Natural killer cell (primary cell): ENCODE results near the gene SPAST. TPM values are rescaled to one million over a fixed set of nuclear protein-coding genes. Genes with fewer than 3 reads are reported as not detected.

Source experiments
- ATAC-seq, 3 donors: fragments of 150-1000 bp in 2 of 3; fragments of 200-7000 bp in 1 of 3; cut with Tn5 transposase; 1 replicate in 1 of 3; 2 replicates in 2 of 3; pipeline ENCODE4 v1.10.0; 2021; ENCODE audit warnings: mild to moderate bottlenecking in 2 of 3, moderate library complexity in 2 of 3
- DNase-seq, 2 donors: peaks; one replicate each; pipeline versions ENCODE4 v3.0.0 to v3.0.0-alpha.2; 2013 to 2021; ENCODE audit warnings: mixed read lengths in 1 of 2
- H3K27ac ChIP-seq: one replicate; pipeline ENCODE4 v1.5.1; 2013; ENCODE audit warnings: mild to moderate bottlenecking, low read length
- H3K27me3 ChIP-seq: one replicate; pipeline ENCODE4 v1.6.1; 2013; ENCODE audit warnings: low read length; ENCODE audit not compliant: control insufficient read depth, insufficient read depth
- H3K36me3 ChIP-seq: one replicate; pipeline ENCODE4 v1.6.1; 2013; ENCODE audit warnings: low read length; ENCODE audit not compliant: control insufficient read depth, insufficient read depth
- H3K4me1 ChIP-seq: one replicate; pipeline ENCODE4 v1.6.1; 2013; ENCODE audit warnings: low read length; ENCODE audit not compliant: control insufficient read depth, insufficient read depth
- H3K4me3 ChIP-seq: one replicate; pipeline ENCODE4 v1.5.1; 2013; ENCODE audit warnings: low read length
- H3K9me3 ChIP-seq: one replicate; pipeline ENCODE4 v1.6.1; 2013; ENCODE audit warnings: low read length; ENCODE audit not compliant: control insufficient read depth, insufficient read depth
- H3K27ac Mint-ChIP-seq, 2 donors: one replicate each; pipeline ENCODE4 v1.8.0; 2022; ENCODE audit warnings: mild to moderate bottlenecking in 2 of 2, mixed read lengths in 2 of 2, moderate library complexity in 1 of 2
- H3K27me3 Mint-ChIP-seq, 2 donors: one replicate each; pipeline ENCODE4 v1.8.0; 2022; ENCODE audit warnings: low read depth in 2 of 2, mixed read lengths in 2 of 2
- H3K36me3 Mint-ChIP-seq: one replicate; pipeline ENCODE4 v1.8.0; 2022; ENCODE audit warnings: mixed read lengths
- H3K4me1 Mint-ChIP-seq, 2 donors: one replicate each; pipeline ENCODE4 v1.8.0; 2022; ENCODE audit warnings: mixed read lengths in 2 of 2
- H3K4me3 Mint-ChIP-seq: one replicate; pipeline ENCODE4 v1.8.0; 2022; ENCODE audit warnings: mild to moderate bottlenecking, moderate library complexity, mixed read lengths
- H3K9me3 Mint-ChIP-seq, 2 donors: one replicate each; pipeline ENCODE4 v1.8.0; 2022; ENCODE audit warnings: mixed read lengths in 2 of 2
- CTCF ChIP-seq: fragments of 200-600 bp; IDR thresholded peaks from one replicate; pipeline ENCODE4 v1.8.0; 2022; ENCODE audit warnings: antibody characterized with exemption
- WGBS: methylation state at CpG from one replicate; pipeline ENCODE4 v1.1.7; 2013; ENCODE audit warnings: missing lambda C conversion rate; ENCODE audit not compliant: insufficient coverage; 5-methylcytosine and 5-hydroxymethylcytosine counted together
- intact Hi-C: fragments of 100-400 bp; cut with micrococcal nuclease; formaldehyde crosslinking; loops from one replicate; pipeline ENCODE4 v1.14.2; 2022
- total RNA-seq, 4 donors: library from RNA; stranded (reverse); fragments of 120-200 nt in 1 of 4; gene quantifications; one replicate each; pipeline versions ENCODE4 v1.2.3 to v1.2.4, GENCODE V29; 2013 to 2022

The SPAST gene
- total RNA-seq, 3 donors from 2014 or later (not counting 1 experiment from before 2014, with no cell fraction given): 16.8 to 27.5 (median 22.5) TPM

GRCh38 chr2:32166115-32166574 lies 102.8 kb downstream of the SPAST start:
- ATAC-seq: peak in 2 of 3 donors; percentile 23 to 29
- TF ChIP-seq CTCF: no peak
- Mint-ChIP-seq H3K36me3 (no peaks in the 10 kb centered on the region), H3K27ac (peak overlapping the region; percentile 92 to 95), H3K9me3 (no peaks in the 10 kb centered on the region), H3K27me3 (no peaks in the 10 kb centered on the region), H3K4me1 (peaks cover 28 to 31% of the 10 kb centered on the region in 2 donors), H3K4me3 (peak overlapping the region; percentile 99)
- Histone ChIP-seq H3K27ac (peak overlapping the region; percentile 61), H3K36me3 (no peaks in the 10 kb centered on the region), H3K9me3 (no peaks in the 10 kb centered on the region), H3K4me1 (no peaks in the 10 kb centered on the region), H3K27me3 (no peaks in the 10 kb centered on the region), H3K4me3 (peak overlapping the region; percentile 53)
- no peak for DNase-seq
- intact Hi-C loops: loop anchor here (5.0 kb wide), 1 partner anchor 104 kb away; the partner anchor contains the start of gene SPAST
- WGBS: 6% methylated on average over 10 of the region's 11 CpGs

- Mint-ChIP-seq H3K9me3 (no peaks in the 10 kb centered on the region), H3K27ac (no peak overlapping the region), H3K27me3 (no peaks in the 10 kb centered on the region), H3K36me3 (no peaks in the 10 kb centered on the region), H3K4me1 (peaks cover 28 to 38% of the 10 kb centered on the region in 2 donors), H3K4me3 (no peak overlapping the region)
- TF ChIP-seq CTCF: no peak
- Histone ChIP-seq H3K36me3 (peaks cover 14% of the 10 kb centered on the region), H3K27me3 (no peaks in the 10 kb centered on the region), H3K4me1 (no peaks in the 10 kb centered on the region), H3K9me3 (no peaks in the 10 kb centered on the region), H3K4me3 (no peak overlapping the region), H3K27ac (no peak overlapping the region)
- 87% methylated on average over 2 of the region's 2 CpGs for WGBS
- no peak for DNase-seq
- no peak for ATAC-seq
- intact Hi-C loops: loop anchor here (5.0 kb wide), 1 partner anchor 106 kb away; the partner anchor contains the start of gene SPAST
Observed at GRCh38 chr2:32168513-32168912, 105.2 kb downstream of the SPAST start.

GRCh38 chr2:32172870-32173269 lies 109.5 kb downstream of the SPAST start:
- H3K27me3 ChIP-seq: no peaks in the 10 kb centered on the region
- WGBS: 100% methylated on average over 2 of the region's 2 CpGs
- ATAC-seq (no peak), DNase-seq (no peak)
- peaks cover 31% of the 10 kb centered on the region for H3K36me3 ChIP-seq
- H3K4me3 ChIP-seq: no peak overlapping the region
- no peak overlapping the region for H3K27ac ChIP-seq
- H3K27me3 Mint-ChIP-seq: no peaks in the 10 kb centered on the region
- H3K4me1 Mint-ChIP-seq: peaks cover 1 to 12% of the 10 kb centered on the region in 2 donors
- no peaks in the 10 kb centered on the region for H3K36me3 Mint-ChIP-seq
- H3K4me1 ChIP-seq: no peaks in the 10 kb centered on the region
- intact Hi-C loops: no loop called here
- H3K9me3 Mint-ChIP-seq: no peaks in the 10 kb centered on the region
- TF ChIP-seq CTCF: no peak
- no peak overlapping the region for H3K27ac Mint-ChIP-seq
- no peaks in the 10 kb centered on the region for H3K9me3 ChIP-seq
- no peak overlapping the region for H3K4me3 Mint-ChIP-seq

GRCh38 chr2:32182667-32183066 lies 119.3 kb downstream of the SPAST start:
- DNase-seq: no peak
- H3K27me3 ChIP-seq: no peaks in the 10 kb centered on the region
- H3K4me1 ChIP-seq: no peaks in the 10 kb centered on the region
- no peaks in the 10 kb centered on the region for H3K4me1 Mint-ChIP-seq
- intact Hi-C loops: no loop called here
- 97% methylated on average over 5 of the region's 6 CpGs for WGBS
- no peaks in the 10 kb centered on the region for H3K9me3 ChIP-seq
- H3K27ac Mint-ChIP-seq: no peak overlapping the region
- H3K4me3 Mint-ChIP-seq: no peak overlapping the region
- TF ChIP-seq CTCF: no peak
- no peaks in the 10 kb centered on the region for H3K9me3 Mint-ChIP-seq
- no peaks in the 10 kb centered on the region for H3K36me3 Mint-ChIP-seq
- no peak for ATAC-seq
- no peaks in the 10 kb centered on the region for H3K27me3 Mint-ChIP-seq
- peaks cover 24% of the 10 kb centered on the region for H3K36me3 ChIP-seq
- no peak overlapping the region for H3K27ac ChIP-seq
- H3K4me3 ChIP-seq: no peak overlapping the region
